HL-60 (cell line): Measurements from ENCODE around the gene ITGAE.

Experiments used
- DNase-seq, 2 experiments: peaks; one replicate each; pipeline ENCODE4 v3.0.0-alpha.2; 2010 to 2020; ENCODE audit warnings: low read depth in 1 of 2, low spot score in 1 of 2
- H3K27ac ChIP-seq: fragments of 250-450 bp; sonication (Bioruptor Pico); replicated peaks from 2 replicates; pipeline ENCODE4 v1.5.1; 2020; ENCODE audit warnings: mild to moderate bottlenecking, moderate library complexity
- H3K27me3 ChIP-seq: fragments of 250-450 bp; sonication (Bioruptor Pico); 2 replicates; pipeline ENCODE4 v1.5.1; 2021; ENCODE audit warnings: mild to moderate bottlenecking, moderate library complexity; ENCODE audit not compliant: insufficient read depth, poor library complexity, severe bottlenecking
- H3K4me3 ChIP-seq: replicated peaks from 2 replicates; pipeline ENCODE4 v1.5.1; 2011; ENCODE audit warnings: mild to moderate bottlenecking, control low read depth, low read length; ENCODE audit not compliant: insufficient read depth
- GABPA ChIP-seq: IDR thresholded peaks from 2 replicates; pipeline ENCODE4 v1.6.1; 2012; ENCODE audit warnings: low read depth
- POLR2AphosphoS5 ChIP-seq: IDR thresholded peaks from 2 replicates; pipeline ENCODE4 v1.6.1; 2012; ENCODE audit warnings: low read depth
- SPI1 ChIP-seq: IDR thresholded peaks from 2 replicates; pipeline ENCODE4 v1.6.1; 2012; ENCODE audit warnings: low read depth, mild to moderate bottlenecking, borderline replicate concordance
- TF ChIP-seq, protein P1 (sequence below): IDR thresholded peaks from one replicate; pipeline ENCODE4 v1.5.1; 2011; ENCODE audit warnings: low read length, control low read depth, inconsistent platforms; ENCODE audit not compliant: insufficient read depth
- TF ChIP-seq, protein P2 (sequence below): IDR thresholded peaks from 2 replicates; pipeline ENCODE4 v1.6.1; 2012; ENCODE audit warnings: low read depth; ENCODE audit not compliant: insufficient replicate concordance

ITGAE gene

DNA sequence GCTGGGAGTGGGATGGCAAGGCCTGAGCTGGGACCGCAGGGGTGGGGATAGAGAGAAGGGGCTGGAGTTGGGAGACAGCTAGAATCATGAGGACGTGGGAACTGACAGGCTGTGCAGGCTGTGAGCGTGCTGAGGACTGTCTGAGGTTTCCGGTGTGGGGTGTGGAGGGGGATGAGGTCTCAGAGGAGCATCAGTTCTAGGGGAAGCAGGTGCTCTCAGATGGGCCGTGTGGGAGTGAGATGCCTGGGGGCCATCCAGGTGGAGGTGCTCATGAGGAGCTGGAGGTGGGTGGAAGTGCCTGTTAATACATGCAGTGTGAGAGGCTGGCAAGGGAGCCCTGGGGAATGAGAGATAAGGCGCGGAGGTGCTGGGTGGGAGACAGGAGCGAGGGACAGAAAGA lies 50.1 kb downstream of the ITGAE start:
- Histone ChIP-seq H3K4me3 (no peak overlapping the region), H3K27ac (no peak overlapping the region), H3K27me3 (no peaks in the 10 kb centered on the region)
- TF ChIP-seq SPI1, result no peak
- TF ChIP-seq GABPA, result no peak
- no peak for TF ChIP-seq POLR2AphosphoS5
- TF ChIP-seq, protein P1, sequence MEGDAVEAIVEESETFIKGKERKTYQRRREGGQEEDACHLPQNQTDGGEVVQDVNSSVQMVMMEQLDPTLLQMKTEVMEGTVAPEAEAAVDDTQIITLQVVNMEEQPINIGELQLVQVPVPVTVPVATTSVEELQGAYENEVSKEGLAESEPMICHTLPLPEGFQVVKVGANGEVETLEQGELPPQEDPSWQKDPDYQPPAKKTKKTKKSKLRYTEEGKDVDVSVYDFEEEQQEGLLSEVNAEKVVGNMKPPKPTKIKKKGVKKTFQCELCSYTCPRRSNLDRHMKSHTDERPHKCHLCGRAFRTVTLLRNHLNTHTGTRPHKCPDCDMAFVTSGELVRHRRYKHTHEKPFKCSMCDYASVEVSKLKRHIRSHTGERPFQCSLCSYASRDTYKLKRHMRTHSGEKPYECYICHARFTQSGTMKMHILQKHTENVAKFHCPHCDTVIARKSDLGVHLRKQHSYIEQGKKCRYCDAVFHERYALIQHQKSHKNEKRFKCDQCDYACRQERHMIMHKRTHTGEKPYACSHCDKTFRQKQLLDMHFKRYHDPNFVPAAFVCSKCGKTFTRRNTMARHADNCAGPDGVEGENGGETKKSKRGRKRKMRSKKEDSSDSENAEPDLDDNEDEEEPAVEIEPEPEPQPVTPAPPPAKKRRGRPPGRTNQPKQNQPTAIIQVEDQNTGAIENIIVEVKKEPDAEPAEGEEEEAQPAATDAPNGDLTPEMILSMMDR, result no peak
- TF ChIP-seq, protein P2, sequence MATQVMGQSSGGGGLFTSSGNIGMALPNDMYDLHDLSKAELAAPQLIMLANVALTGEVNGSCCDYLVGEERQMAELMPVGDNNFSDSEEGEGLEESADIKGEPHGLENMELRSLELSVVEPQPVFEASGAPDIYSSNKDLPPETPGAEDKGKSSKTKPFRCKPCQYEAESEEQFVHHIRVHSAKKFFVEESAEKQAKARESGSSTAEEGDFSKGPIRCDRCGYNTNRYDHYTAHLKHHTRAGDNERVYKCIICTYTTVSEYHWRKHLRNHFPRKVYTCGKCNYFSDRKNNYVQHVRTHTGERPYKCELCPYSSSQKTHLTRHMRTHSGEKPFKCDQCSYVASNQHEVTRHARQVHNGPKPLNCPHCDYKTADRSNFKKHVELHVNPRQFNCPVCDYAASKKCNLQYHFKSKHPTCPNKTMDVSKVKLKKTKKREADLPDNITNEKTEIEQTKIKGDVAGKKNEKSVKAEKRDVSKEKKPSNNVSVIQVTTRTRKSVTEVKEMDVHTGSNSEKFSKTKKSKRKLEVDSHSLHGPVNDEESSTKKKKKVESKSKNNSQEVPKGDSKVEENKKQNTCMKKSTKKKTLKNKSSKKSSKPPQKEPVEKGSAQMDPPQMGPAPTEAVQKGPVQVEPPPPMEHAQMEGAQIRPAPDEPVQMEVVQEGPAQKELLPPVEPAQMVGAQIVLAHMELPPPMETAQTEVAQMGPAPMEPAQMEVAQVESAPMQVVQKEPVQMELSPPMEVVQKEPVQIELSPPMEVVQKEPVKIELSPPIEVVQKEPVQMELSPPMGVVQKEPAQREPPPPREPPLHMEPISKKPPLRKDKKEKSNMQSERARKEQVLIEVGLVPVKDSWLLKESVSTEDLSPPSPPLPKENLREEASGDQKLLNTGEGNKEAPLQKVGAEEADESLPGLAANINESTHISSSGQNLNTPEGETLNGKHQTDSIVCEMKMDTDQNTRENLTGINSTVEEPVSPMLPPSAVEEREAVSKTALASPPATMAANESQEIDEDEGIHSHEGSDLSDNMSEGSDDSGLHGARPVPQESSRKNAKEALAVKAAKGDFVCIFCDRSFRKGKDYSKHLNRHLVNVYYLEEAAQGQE, result no peak
- DNase-seq, result peak in 1 of 2 experiments; percentile 12

DNA sequence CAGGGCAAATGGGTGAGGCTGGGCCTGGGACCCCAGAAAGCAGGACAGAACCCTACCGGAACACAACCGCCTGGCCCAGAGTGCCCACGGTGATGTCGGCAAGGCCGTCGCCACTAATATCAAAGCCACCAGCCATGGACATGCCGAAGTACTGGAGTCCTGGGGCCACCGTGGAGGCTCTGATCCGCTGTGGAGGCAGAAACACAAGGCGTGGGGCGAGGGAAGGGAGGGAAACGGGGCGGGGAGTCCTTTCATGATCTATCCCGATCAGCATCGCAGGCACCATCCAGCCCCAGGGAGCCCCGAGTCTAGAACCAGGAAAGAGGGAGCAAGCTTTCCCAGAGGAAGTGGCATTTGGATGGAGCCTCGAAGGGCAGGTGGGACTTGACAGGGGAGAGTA lies 50.7 kb downstream of the ITGAE start:
- no peak for DNase-seq
- H3K27ac ChIP-seq, result no peak overlapping the region
- TF ChIP-seq, protein P2, result no peak
- no peak for TF ChIP-seq GABPA
- TF ChIP-seq, protein P1, result no peak
- TF ChIP-seq POLR2AphosphoS5, result no peak
- no peak for TF ChIP-seq SPI1
- H3K27me3 ChIP-seq, result no peaks in the 10 kb centered on the region
- H3K4me3 ChIP-seq, result no peak overlapping the region

DNA sequence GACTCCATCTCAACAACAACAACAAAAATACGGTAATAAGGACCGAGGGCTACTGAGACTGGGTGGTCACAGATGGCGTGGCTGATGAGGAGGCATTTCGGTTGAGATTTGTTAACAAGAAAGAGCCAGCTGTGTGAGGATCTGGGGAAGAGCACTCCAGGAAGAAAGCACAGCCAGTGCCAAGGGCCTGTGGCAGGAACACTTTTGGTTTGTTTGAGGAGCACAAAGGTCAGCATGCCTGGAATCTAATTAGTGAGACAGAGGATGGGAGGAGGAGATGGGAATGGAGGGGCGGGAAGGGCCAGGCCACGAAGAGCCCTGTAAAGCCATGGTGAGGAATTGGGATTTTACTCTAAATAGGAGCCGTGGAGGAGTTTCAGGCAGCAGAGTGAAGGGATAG lies 52.4 kb downstream of the ITGAE start:
- TF ChIP-seq, protein P2, result no peak
- TF ChIP-seq, protein P1, result no peak
- TF ChIP-seq POLR2AphosphoS5 (no peak), SPI1 (no peak), GABPA (no peak)
- H3K4me3 ChIP-seq, result no peak overlapping the region
- H3K27ac ChIP-seq, result no peak overlapping the region
- no peak for DNase-seq
- H3K27me3 ChIP-seq, result no peaks in the 10 kb centered on the region
